Peyer's patch (tissue), 4 donors: ENCODE data around the gene FBXW7.

Source experiments
- CTCF ChIP-seq, 6 experiments: fragments of 450-650 bp in 4 of 6; fragments of 200-600 bp in 2 of 6; sonication (generic) in 1 of 6; IDR thresholded peaks; one replicate each; pipeline ENCODE4 v1.5.1; 2017 to 2019; ENCODE audit warnings: antibody characterized with exemption in 6 of 6, mild to moderate bottlenecking in 3 of 6, moderate library complexity in 1 of 6
- POLR2A ChIP-seq, 2 donors: fragments of 450-650 bp; IDR thresholded peaks; one replicate each; pipeline ENCODE4 v1.5.1; 2017; ENCODE audit warnings: antibody characterized with exemption in 2 of 2, mild to moderate bottlenecking in 2 of 2, moderate library complexity in 2 of 2

- TF ChIP-seq CTCF (IDR thresholded peaks at IDR 0.05) (no peak), POLR2A (IDR thresholded peaks at IDR 0.05) (no peak)
Measured at GRCh38 chr4:152417673-152418072, 118.2 kb downstream of the FBXW7 start.
